ENCODE data around the gene BEGAIN.

DNA sequence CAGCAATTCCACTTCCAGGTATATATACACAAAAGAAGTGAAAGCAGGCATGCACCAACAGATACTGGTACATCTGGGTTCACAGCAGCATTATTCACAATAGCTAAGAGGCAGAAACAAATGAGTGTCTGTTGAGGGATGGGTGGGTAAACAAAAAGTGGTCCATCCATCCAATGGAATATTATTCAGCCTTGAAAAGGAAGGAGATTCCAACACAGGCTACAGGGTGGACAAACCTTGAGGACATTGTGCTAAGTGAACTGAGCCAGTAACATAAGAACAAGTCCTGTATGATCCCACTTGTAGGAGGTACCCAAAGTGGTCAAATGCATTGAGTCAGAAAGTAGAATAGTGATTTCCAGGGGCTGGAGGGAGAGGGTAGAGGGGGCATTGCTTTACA lies 27.6 kb upstream of the BEGAIN start:
- TF ChIP-seq, protein P1, sequence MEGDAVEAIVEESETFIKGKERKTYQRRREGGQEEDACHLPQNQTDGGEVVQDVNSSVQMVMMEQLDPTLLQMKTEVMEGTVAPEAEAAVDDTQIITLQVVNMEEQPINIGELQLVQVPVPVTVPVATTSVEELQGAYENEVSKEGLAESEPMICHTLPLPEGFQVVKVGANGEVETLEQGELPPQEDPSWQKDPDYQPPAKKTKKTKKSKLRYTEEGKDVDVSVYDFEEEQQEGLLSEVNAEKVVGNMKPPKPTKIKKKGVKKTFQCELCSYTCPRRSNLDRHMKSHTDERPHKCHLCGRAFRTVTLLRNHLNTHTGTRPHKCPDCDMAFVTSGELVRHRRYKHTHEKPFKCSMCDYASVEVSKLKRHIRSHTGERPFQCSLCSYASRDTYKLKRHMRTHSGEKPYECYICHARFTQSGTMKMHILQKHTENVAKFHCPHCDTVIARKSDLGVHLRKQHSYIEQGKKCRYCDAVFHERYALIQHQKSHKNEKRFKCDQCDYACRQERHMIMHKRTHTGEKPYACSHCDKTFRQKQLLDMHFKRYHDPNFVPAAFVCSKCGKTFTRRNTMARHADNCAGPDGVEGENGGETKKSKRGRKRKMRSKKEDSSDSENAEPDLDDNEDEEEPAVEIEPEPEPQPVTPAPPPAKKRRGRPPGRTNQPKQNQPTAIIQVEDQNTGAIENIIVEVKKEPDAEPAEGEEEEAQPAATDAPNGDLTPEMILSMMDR (IDR thresholded peaks at IDR 0.05): no peak
- no peak for TF ChIP-seq POLR2A (IDR thresholded peaks at IDR 0.05)
- TF ChIP-seq EP300 (IDR thresholded peaks at IDR 0.05): no peak
